Neuronal stem cell (in vitro differentiated cells): ENCODE data around the gene RRAD.
"Not testable (repeated sequence)": the region's sequence is repeated elsewhere in the genome, so short reads cannot be mapped to it uniquely, and the experiment has no call there.

Experiments
- DNase-seq: peaks from one replicate; pipeline ENCODE4 v3.0.0-alpha.2; 2013; ENCODE audit warnings: low spot score
- H2AFZ ChIP-seq: one replicate; pipeline ENCODE4 v1.6.1; 2013; ENCODE audit warnings: mild to moderate bottlenecking, low read length, inconsistent platforms
- H2AK5ac ChIP-seq: 2 replicates; pipeline ENCODE4 v1.6.1; 2013; ENCODE audit warnings: low read depth, mild to moderate bottlenecking, inconsistent platforms, low read length, moderate library complexity, mixed read lengths
- H2BK120ac ChIP-seq: 2 replicates; pipeline ENCODE4 v1.6.1; 2013; ENCODE audit warnings: low read depth, mild to moderate bottlenecking, inconsistent platforms, low read length, moderate library complexity, mixed read lengths
- H2BK12ac ChIP-seq: one replicate; pipeline ENCODE4 v1.6.1; 2013; ENCODE audit warnings: low read length, inconsistent platforms
- H2BK15ac ChIP-seq: 2 replicates; pipeline ENCODE4 v1.6.1; 2013; ENCODE audit warnings: mild to moderate bottlenecking, low read length, inconsistent platforms, mixed read lengths
- H2BK5ac ChIP-seq: one replicate; pipeline ENCODE4 v1.6.1; 2013; ENCODE audit warnings: inconsistent platforms, mild to moderate bottlenecking, low read length, moderate library complexity
- H3K14ac ChIP-seq: one replicate; pipeline ENCODE4 v1.6.1; 2013; ENCODE audit warnings: low read length, inconsistent platforms
- H3K18ac ChIP-seq: 2 replicates; pipeline ENCODE4 v1.6.1; 2013; ENCODE audit warnings: low read length, inconsistent platforms
- H3K23ac ChIP-seq: 2 replicates; pipeline ENCODE4 v1.6.1; 2013; ENCODE audit warnings: low read depth, mild to moderate bottlenecking, mixed read lengths, low read length, inconsistent platforms; ENCODE audit not compliant: poor library complexity
- H3K27ac ChIP-seq: replicated peaks from 3 replicates; pipeline ENCODE4 v1.5.1; 2013; ENCODE audit warnings: low read length, inconsistent platforms
- H3K27me3 ChIP-seq, 3 experiments: 2 replicates each; pipeline ENCODE4 v1.6.1; 2013; ENCODE audit warnings: low read length in 3 of 3, mild to moderate bottlenecking in 2 of 3, inconsistent platforms in 1 of 3, low read depth in 1 of 3, mixed read lengths in 1 of 3, moderate library complexity in 1 of 3; ENCODE audit not compliant: control insufficient read depth in 3 of 3, insufficient read depth in 3 of 3
- H3K36me3 ChIP-seq, 2 donors: replicated peaks in 1 of 2; 2 replicates each; pipeline ENCODE4 v1.6.1; 2013; ENCODE audit warnings: low read length in 2 of 2; ENCODE audit not compliant: control insufficient read depth in 2 of 2, insufficient read depth in 2 of 2
- H3K4ac ChIP-seq: 2 replicates; pipeline ENCODE4 v1.6.1; 2013; ENCODE audit warnings: inconsistent platforms, mild to moderate bottlenecking, low read length, moderate library complexity
- H3K4me1 ChIP-seq, 2 donors: 1 replicate in 1 of 2; 2 replicates in 1 of 2; pipeline ENCODE4 v1.6.1; 2013; ENCODE audit warnings: low read length in 2 of 2, low read depth in 1 of 2; ENCODE audit not compliant: control insufficient read depth in 2 of 2, insufficient read depth in 1 of 2
- H3K4me2 ChIP-seq: one replicate; pipeline ENCODE4 v1.6.1; 2013; ENCODE audit warnings: mild to moderate bottlenecking, low read length, inconsistent platforms; ENCODE audit not compliant: insufficient read depth, poor library complexity, severe bottlenecking
- H3K4me3 ChIP-seq, 2 donors: 2 replicates each; pipeline ENCODE4 v1.5.1; 2013; ENCODE audit warnings: low read length in 2 of 2, mild to moderate bottlenecking in 2 of 2, inconsistent platforms in 1 of 2, moderate library complexity in 1 of 2
- H3K79me1 ChIP-seq: one replicate; pipeline ENCODE4 v1.6.1; 2013; ENCODE audit warnings: low read depth, mild to moderate bottlenecking, inconsistent platforms, low read length, moderate library complexity
- H3K9ac ChIP-seq: one replicate; pipeline ENCODE4 v1.6.1; 2013; ENCODE audit warnings: mild to moderate bottlenecking, low read depth, low read length, inconsistent platforms; ENCODE audit not compliant: poor library complexity
- H3K9me3 ChIP-seq, 2 donors: replicated peaks in 1 of 2; 2 replicates each; pipeline versions ENCODE3 to v1.6.1; 2013; ENCODE audit warnings: low read length in 2 of 2, mild to moderate bottlenecking in 2 of 2, inconsistent platforms in 1 of 2, low read depth in 1 of 2, mixed read lengths in 1 of 2, moderate library complexity in 1 of 2; ENCODE audit not compliant: control insufficient read depth in 2 of 2, insufficient read depth in 1 of 2
- H4K8ac ChIP-seq: one replicate; pipeline ENCODE4 v1.6.1; 2013; ENCODE audit warnings: low read depth, mild to moderate bottlenecking, inconsistent platforms, low read length, moderate library complexity
- H4K91ac ChIP-seq: one replicate; pipeline ENCODE4 v1.6.1; 2013; ENCODE audit warnings: low read length, low read depth, mild to moderate bottlenecking, inconsistent platforms; ENCODE audit not compliant: poor library complexity
- WGBS, 2 donors: extraction: QIAGEN DNeasy Blood & Tissue Kit; methylation state at CpG; one replicate each; pipeline ENCODE4 v1.1.7; 2013; ENCODE audit warnings: missing lambda C conversion rate in 2 of 2, mixed read lengths in 1 of 2; ENCODE audit not compliant: insufficient read length in 2 of 2, insufficient replicate concordance in 1 of 2; ENCODE audit errors: extremely low coverage in 2 of 2; 5-methylcytosine and 5-hydroxymethylcytosine counted together

Gene RRAD

DNA sequence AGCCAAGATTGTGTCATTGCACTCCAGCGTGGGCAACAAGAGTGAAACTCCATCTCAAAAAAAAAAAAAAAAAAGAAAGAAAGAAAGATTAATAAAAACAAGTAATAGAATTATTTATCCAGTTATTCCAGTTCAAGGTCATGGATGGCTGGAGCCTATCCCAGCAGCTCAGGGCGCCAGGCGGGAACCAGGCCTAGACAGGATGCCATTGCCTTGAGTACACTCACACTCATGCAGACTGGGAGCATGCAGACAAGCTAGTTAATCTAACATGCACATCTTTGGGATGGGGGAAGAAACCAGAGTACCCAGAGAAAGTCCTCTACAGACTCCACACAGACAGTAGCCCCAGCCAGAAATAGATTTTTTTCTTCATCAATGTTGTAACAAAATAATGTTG is 27.1 kb downstream of the RRAD start:
- no peak overlapping the region for H3K9ac ChIP-seq
- H3K79me1 ChIP-seq: no peaks in the 10 kb centered on the region
- peaks cover 6 to 20% of the 10 kb centered on the region in 2 donors for H3K4me1 ChIP-seq
- H2AK5ac ChIP-seq: no peak overlapping the region
- no peak overlapping the region for H2AFZ ChIP-seq
- H2BK12ac ChIP-seq: no peak overlapping the region
- H2BK5ac ChIP-seq: no peak overlapping the region
- no peak overlapping the region for H3K4ac ChIP-seq
- no peak overlapping the region for H2BK15ac ChIP-seq
- peaks cover 0 to 7% (median 0%) of the 10 kb centered on the region in 3 experiments for H3K27me3 ChIP-seq
- no peak overlapping the region for H3K23ac ChIP-seq
- no CpG with 5 or more reads among the region's 3 CpGs for WGBS, 2 donors
- no peak overlapping the region for H3K4me3 ChIP-seq
- no peak overlapping the region for H3K4me2 ChIP-seq
- H4K91ac ChIP-seq: no peak overlapping the region
- no peaks in the 10 kb centered on the region for H3K36me3 ChIP-seq
- H2BK120ac ChIP-seq: no peak overlapping the region
- no peak overlapping the region for H3K14ac ChIP-seq
- DNase-seq: no peak
- no peaks in the 10 kb centered on the region for H3K9me3 ChIP-seq
- no peak overlapping the region for H3K18ac ChIP-seq
- no peak overlapping the region for H3K27ac ChIP-seq
- H4K8ac ChIP-seq: no peak overlapping the region

DNA sequence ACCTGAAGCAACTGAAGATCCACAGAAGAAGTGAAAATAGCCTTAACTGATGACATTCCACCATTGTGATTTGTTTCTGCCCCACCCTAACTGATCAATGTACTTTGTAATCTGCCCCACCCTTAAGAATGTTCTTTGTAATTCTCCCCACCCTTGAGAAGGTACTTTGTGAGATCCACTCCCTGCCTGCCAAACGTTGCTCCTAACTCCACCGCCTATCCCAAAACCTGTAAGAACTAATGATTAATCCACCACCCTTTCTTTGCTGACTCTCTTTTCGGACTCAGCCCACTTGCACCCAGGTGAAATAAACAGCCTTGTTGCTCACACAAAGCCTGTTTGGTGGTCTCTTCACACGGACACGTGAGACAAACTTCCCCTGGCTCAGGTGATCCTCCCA is 28.7 kb downstream of the RRAD start:
- not testable (repeated sequence) for H3K4me2 ChIP-seq

DNA sequence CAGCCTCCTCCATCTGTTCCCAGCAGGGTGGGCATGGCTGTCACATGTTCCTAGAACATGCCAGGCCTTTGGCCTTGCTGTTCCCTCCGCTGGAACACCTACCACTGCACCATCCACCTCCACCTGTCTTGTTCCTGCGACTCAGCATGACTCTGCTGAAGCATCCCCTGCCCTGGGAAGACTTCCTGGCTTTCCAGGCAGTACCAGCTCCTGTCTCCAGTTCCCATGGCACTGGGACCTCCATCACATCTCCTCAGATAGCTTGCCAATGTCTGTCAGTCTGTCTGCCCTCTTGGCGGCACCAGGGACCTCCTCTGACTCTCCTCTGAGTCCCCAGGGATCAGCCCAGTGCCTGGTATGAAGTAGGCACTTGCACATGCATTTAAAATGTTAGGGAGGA is 29.3 kb downstream of the RRAD start:
- WGBS, 2 donors: no CpG with 5 or more reads among the region's 3 CpGs
- H2AK5ac ChIP-seq: no peak overlapping the region

More for the DNA sequence above, 28.7 kb downstream of the RRAD start:
- not testable (repeated sequence) for H2AK5ac ChIP-seq, H2BK15ac ChIP-seq, H3K9ac ChIP-seq, H2BK5ac ChIP-seq, H3K4ac ChIP-seq, H2AFZ ChIP-seq, DNase-seq, H2BK12ac ChIP-seq, H3K14ac ChIP-seq, H3K79me1 ChIP-seq, H3K18ac ChIP-seq, H3K27me3 ChIP-seq, H3K27ac ChIP-seq, H4K91ac ChIP-seq, H3K9me3 ChIP-seq, H4K8ac ChIP-seq, H2BK120ac ChIP-seq, H3K23ac ChIP-seq, H3K36me3 ChIP-seq, H3K4me3 ChIP-seq
- WGBS, 2 donors: no CpG with 5 or more reads among the region's 5 CpGs
- peaks cover 6 to 20% of the 10 kb centered on the region in 2 donors for H3K4me1 ChIP-seq

DNA sequence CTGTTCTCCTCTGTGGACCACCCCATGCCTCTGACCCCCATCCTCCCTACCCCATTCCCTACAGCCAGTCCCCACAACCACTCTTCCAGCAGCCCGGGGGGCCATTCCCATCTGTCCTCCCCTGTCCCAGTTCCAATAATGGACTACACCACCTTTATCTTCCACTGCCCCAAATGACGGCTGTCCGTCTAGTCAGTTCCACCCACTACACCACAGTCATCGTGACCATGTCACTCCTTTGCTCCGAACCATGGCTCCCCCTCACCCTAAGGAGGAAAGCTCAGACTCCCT is 29.7 kb downstream of the RRAD start:
- peaks cover 6 to 14% of the 10 kb centered on the region in 2 donors for H3K4me1 ChIP-seq
- no peak overlapping the region for H2BK5ac ChIP-seq
- no peak overlapping the region for H3K18ac ChIP-seq
- peaks cover 0 to 7% (median 0%) of the 10 kb centered on the region in 3 experiments for H3K27me3 ChIP-seq
- H4K8ac ChIP-seq: no peak overlapping the region
- H3K4ac ChIP-seq: no peak overlapping the region
- no peak overlapping the region for H3K9ac ChIP-seq
- H3K4me3 ChIP-seq: no peak overlapping the region
- no peak overlapping the region for H2BK120ac ChIP-seq
- WGBS, 2 donors: no CpG with 5 or more reads among the region's 5 CpGs
- no peak overlapping the region for H3K4me2 ChIP-seq
- DNase-seq: no peak
- no peaks in the 10 kb centered on the region for H3K79me1 ChIP-seq
- H2BK15ac ChIP-seq: no peak overlapping the region
- H3K27ac ChIP-seq: no peak overlapping the region
- no peaks in the 10 kb centered on the region for H3K9me3 ChIP-seq
- no peak overlapping the region for H3K23ac ChIP-seq
- H2AFZ ChIP-seq: no peak overlapping the region
- H3K14ac ChIP-seq: no peak overlapping the region
- H3K36me3 ChIP-seq: peaks cover 0 to 3% of the 10 kb centered on the region in 2 donors
- no peak overlapping the region for H2AK5ac ChIP-seq
- H4K91ac ChIP-seq: no peak overlapping the region
- no peak overlapping the region for H2BK12ac ChIP-seq

More for the DNA sequence above, 29.3 kb downstream of the RRAD start:
- Histone ChIP-seq H3K14ac (no peak overlapping the region), H3K4ac (no peak overlapping the region), H3K9me3 (no peaks in the 10 kb centered on the region), H4K8ac (no peak overlapping the region), H3K27ac (no peak overlapping the region), H3K27me3 (peaks cover 0 to 7% (median 0%) of the 10 kb centered on the region in 3 experiments), H2BK12ac (no peak overlapping the region), H3K4me3 (no peak overlapping the region), H2BK120ac (no peak overlapping the region), H2BK5ac (no peak overlapping the region), H3K9ac (no peak overlapping the region), H3K4me1 (peaks cover 6 to 18% of the 10 kb centered on the region in 2 donors), H3K23ac (no peak overlapping the region), H3K4me2 (no peak overlapping the region), H3K36me3 (peaks cover 0 to 3% of the 10 kb centered on the region in 2 donors), H2AFZ (no peak overlapping the region), H3K79me1 (no peaks in the 10 kb centered on the region), H4K91ac (no peak overlapping the region), H2BK15ac (no peak overlapping the region), H3K18ac (no peak overlapping the region)
- DNase-seq: no peak
